Mesenchymal stem cell (in vitro differentiated cells and primary cell): Measurements from ENCODE around the gene NPTXR.

ENCODE experiments used
- DNase-seq: peaks from one replicate; pipeline ENCODE4 v3.0.0-alpha.2; 2013
- H2AFZ ChIP-seq: one replicate; pipeline ENCODE4 v1.6.1; 2013; ENCODE audit warnings: low read depth, mild to moderate bottlenecking, control low read depth, inconsistent platforms, low read length, moderate library complexity
- H2AK5ac ChIP-seq: 2 replicates; pipeline ENCODE4 v1.6.1; 2013; ENCODE audit warnings: low read length, moderate library complexity, mild to moderate bottlenecking, inconsistent platforms; ENCODE audit not compliant: severe bottlenecking
- H2BK120ac ChIP-seq: one replicate; pipeline ENCODE4 v1.6.1; 2013; ENCODE audit warnings: low read depth, mild to moderate bottlenecking, inconsistent platforms, low read length, moderate library complexity
- H2BK12ac ChIP-seq, 2 experiments: one replicate each; pipeline ENCODE4 v1.6.1; 2013; ENCODE audit warnings: inconsistent platforms in 2 of 2, low read length in 2 of 2, mild to moderate bottlenecking in 2 of 2, moderate library complexity in 2 of 2, control low read depth in 1 of 2
- H2BK15ac ChIP-seq: one replicate; pipeline ENCODE4 v1.6.1; 2013; ENCODE audit warnings: mild to moderate bottlenecking, low read depth, inconsistent platforms; ENCODE audit not compliant: poor library complexity, severe bottlenecking
- H2BK5ac ChIP-seq: 2 replicates; pipeline ENCODE4 v1.6.1; 2013; ENCODE audit warnings: low read depth, mild to moderate bottlenecking, low read length, control low read depth, inconsistent platforms; ENCODE audit not compliant: poor library complexity, severe bottlenecking
- H3K14ac ChIP-seq, 2 experiments: one replicate each; pipeline ENCODE4 v1.6.1; 2013; ENCODE audit warnings: inconsistent platforms in 2 of 2, low read length in 2 of 2, control low read depth in 1 of 2, mild to moderate bottlenecking in 1 of 2, moderate library complexity in 1 of 2
- H3K18ac ChIP-seq, 2 experiments: one replicate each; pipeline ENCODE4 v1.6.1; 2013; ENCODE audit warnings: inconsistent platforms in 2 of 2, low read length in 2 of 2, control low read depth in 1 of 2, low read depth in 1 of 2, mild to moderate bottlenecking in 1 of 2
- H3K23ac ChIP-seq, 2 experiments: one replicate each; pipeline ENCODE4 v1.6.1; 2013; ENCODE audit warnings: inconsistent platforms in 2 of 2, low read length in 2 of 2, mild to moderate bottlenecking in 2 of 2, moderate library complexity in 2 of 2, control low read depth in 1 of 2
- H3K27ac ChIP-seq: 2 replicates; pipeline ENCODE4 v1.5.1; 2013; ENCODE audit warnings: mild to moderate bottlenecking, moderate library complexity, low read length, control low read depth, inconsistent platforms; ENCODE audit not compliant: poor library complexity, severe bottlenecking
- H3K27me3 ChIP-seq, 2 experiments: 2 replicates each; pipeline versions ENCODE4 v1.6.1 to v1.7.0; 2013; ENCODE audit warnings: low read length in 2 of 2, mild to moderate bottlenecking in 2 of 2, moderate library complexity in 2 of 2, control low read depth in 1 of 2, inconsistent platforms in 1 of 2; ENCODE audit not compliant: control insufficient read depth in 1 of 2, insufficient read depth in 1 of 2
- H3K36me3 ChIP-seq, 2 experiments: 2 replicates each; pipeline versions ENCODE4 v1.6.1 to v1.7.0; 2013; ENCODE audit warnings: low read length in 2 of 2, control low read depth in 1 of 2, inconsistent platforms in 1 of 2, low read depth in 1 of 2, mild to moderate bottlenecking in 1 of 2; ENCODE audit not compliant: insufficient read depth in 2 of 2, control insufficient read depth in 1 of 2
- H3K4ac ChIP-seq, 2 experiments: one replicate each; pipeline ENCODE4 v1.6.1; 2013; ENCODE audit warnings: inconsistent platforms in 2 of 2, low read length in 2 of 2, mild to moderate bottlenecking in 2 of 2, moderate library complexity in 2 of 2, control low read depth in 1 of 2, low read depth in 1 of 2
- H3K4me1 ChIP-seq: 2 replicates; pipeline ENCODE4 v1.6.1; 2013; ENCODE audit warnings: low read depth, low read length, control low read depth; ENCODE audit not compliant: control insufficient read depth, insufficient read depth
- H3K4me2 ChIP-seq: 2 replicates; pipeline ENCODE4 v1.6.1; 2013; ENCODE audit warnings: low read length, mild to moderate bottlenecking, inconsistent platforms; ENCODE audit not compliant: poor library complexity, severe bottlenecking
- H3K4me3 ChIP-seq, 2 experiments: 2 replicates each; pipeline versions ENCODE4 v1.5.1 to v1.7.0; 2013; ENCODE audit warnings: low read length in 2 of 2, mild to moderate bottlenecking in 2 of 2, control low read depth in 1 of 2, low read depth in 1 of 2; ENCODE audit not compliant: insufficient read depth in 1 of 2
- H3K79me1 ChIP-seq: replicated peaks from 2 replicates; pipeline ENCODE4 v1.6.1; 2013; ENCODE audit warnings: mild to moderate bottlenecking, control low read depth, low read length, inconsistent platforms; ENCODE audit not compliant: poor library complexity, severe bottlenecking
- H3K9ac ChIP-seq: 2 replicates; pipeline ENCODE4 v1.7.0; 2013; ENCODE audit warnings: mild to moderate bottlenecking, low read length, moderate library complexity
- H3K9me3 ChIP-seq: 2 replicates; pipeline ENCODE4 v1.7.0; 2013; ENCODE audit warnings: mild to moderate bottlenecking, low read length; ENCODE audit not compliant: control insufficient read depth
- H4K8ac ChIP-seq: one replicate; pipeline ENCODE4 v1.6.1; 2013; ENCODE audit warnings: inconsistent platforms, mild to moderate bottlenecking, low read length, moderate library complexity
- H4K91ac ChIP-seq: one replicate; pipeline ENCODE4 v1.6.1; 2013; ENCODE audit warnings: mild to moderate bottlenecking, low read length, inconsistent platforms
- WGBS: methylation state at CpG from one replicate; pipeline ENCODE4 v1.1.7; 2013; ENCODE audit warnings: mixed read lengths; 5-methylcytosine and 5-hydroxymethylcytosine counted together

The NPTXR gene

GRCh38 chr22:38844315-38845003, 631 bp upstream of the NPTXR start:
- H2AFZ ChIP-seq, result no peak overlapping the region
- H2BK15ac ChIP-seq, result peak overlapping the region; percentile 77
- no peak overlapping the region for H2AK5ac ChIP-seq
- H4K8ac ChIP-seq, result no peak overlapping the region
- DNase-seq, result no peak
- peaks cover 12% of the 10 kb centered on the region for H3K4me1 ChIP-seq
- peaks cover 40 to 73% of the 10 kb centered on the region in 2 experiments for H3K27me3 ChIP-seq
- peak overlapping the region; percentile 37 for H2BK120ac ChIP-seq
- H3K4me2 ChIP-seq, result peak overlapping the region; percentile 76
- peak overlapping the region in 1 of 2 experiments; percentile 25 for H3K4ac ChIP-seq
- H3K18ac ChIP-seq, result no peak overlapping the region
- peak overlapping the region in 1 of 2 experiments; percentile 6 for H2BK12ac ChIP-seq
- no peaks in the 10 kb centered on the region for H3K79me1 ChIP-seq
- no peak overlapping the region for H3K23ac ChIP-seq
- H3K4me3 ChIP-seq, result peak overlapping the region; percentile 49 to 50
- no peaks in the 10 kb centered on the region for H3K36me3 ChIP-seq
- no peak overlapping the region for H3K27ac ChIP-seq
- H3K14ac ChIP-seq, result no peak overlapping the region
- H2BK5ac ChIP-seq, result peak overlapping the region; percentile 33
- H3K9me3 ChIP-seq, result no peaks in the 10 kb centered on the region
- 17% methylated on average over 15 of the region's 22 CpGs for WGBS
- no peak overlapping the region for H3K9ac ChIP-seq
- no peak overlapping the region for H4K91ac ChIP-seq

GRCh38 chr22:38843201-38843656, 599 bp downstream of the NPTXR start:
- Histone ChIP-seq H4K91ac (no peak overlapping the region), H2AK5ac (no peak overlapping the region), H3K23ac (no peak overlapping the region), H3K18ac (peak overlapping the region; percentile 16 to 34), H3K4ac (no peak overlapping the region), H3K9ac (peak overlapping the region; percentile 78), H2BK5ac (no peak overlapping the region), H3K4me2 (peak overlapping the region; percentile 76), H3K4me1 (peaks cover 12% of the 10 kb centered on the region), H3K27ac (no peak overlapping the region), H4K8ac (no peak overlapping the region), H2BK120ac (no peak overlapping the region), H2AFZ (peak overlapping the region; percentile 62), H3K27me3 (peaks cover 31 to 64% of the 10 kb centered on the region in 2 experiments), H3K14ac (peak overlapping the region in 1 of 2 experiments; percentile 55), H2BK15ac (peak overlapping the region; percentile 57), H3K36me3 (no peaks in the 10 kb centered on the region), H3K79me1 (no peaks in the 10 kb centered on the region), H3K9me3 (no peaks in the 10 kb centered on the region), H3K4me3 (peak overlapping the region; percentile 50 to 75), H2BK12ac (peak overlapping the region in 1 of 2 experiments; percentile 39)
- DNase-seq, result peak; percentile 80
- WGBS, result under 1% methylated on average over 32 of the region's 68 CpGs

GRCh38 chr22:38842512-38843200, 1.2 kb downstream of the NPTXR start:
- DNase-seq, result no peak
- H2AFZ ChIP-seq, result peak overlapping the region; percentile 62
- no peak overlapping the region for H2BK5ac ChIP-seq
- H2BK12ac ChIP-seq, result peak overlapping the region in 1 of 2 experiments; percentile 39
- H3K9ac ChIP-seq, result peak overlapping the region; percentile 78
- no peak overlapping the region for H3K14ac ChIP-seq
- no peaks in the 10 kb centered on the region for H3K9me3 ChIP-seq
- H3K18ac ChIP-seq, result peak overlapping the region; percentile 16 to 34
- H3K4ac ChIP-seq, result no peak overlapping the region
- H2BK120ac ChIP-seq, result no peak overlapping the region
- no peak overlapping the region for H2BK15ac ChIP-seq
- no peak overlapping the region for H4K8ac ChIP-seq
- H3K4me2 ChIP-seq, result peak overlapping the region; percentile 76
- peaks cover 12% of the 10 kb centered on the region for H3K4me1 ChIP-seq
- no peak overlapping the region for H3K27ac ChIP-seq
- H3K4me3 ChIP-seq, result peak overlapping the region; percentile 50 to 75
- no peak overlapping the region for H2AK5ac ChIP-seq
- WGBS, result 24% methylated on average over 30 of the region's 34 CpGs
- H4K91ac ChIP-seq, result no peak overlapping the region
- H3K36me3 ChIP-seq, result no peaks in the 10 kb centered on the region
- H3K79me1 ChIP-seq, result no peaks in the 10 kb centered on the region
- H3K27me3 ChIP-seq, result peaks cover 31 to 58% of the 10 kb centered on the region in 2 experiments
- peak overlapping the region in 1 of 2 experiments; percentile 9 for H3K23ac ChIP-seq

- Histone ChIP-seq H2BK12ac (no peak overlapping the region), H3K4me1 (peaks cover 12% of the 10 kb centered on the region), H3K18ac (no peak overlapping the region), H3K4ac (no peak overlapping the region), H3K4me2 (no peak overlapping the region), H3K27ac (no peak overlapping the region), H3K23ac (no peak overlapping the region), H3K79me1 (no peaks in the 10 kb centered on the region), H2BK5ac (no peak overlapping the region), H3K9me3 (no peaks in the 10 kb centered on the region), H3K9ac (peak overlapping the region; percentile 78), H2BK15ac (no peak overlapping the region), H4K91ac (no peak overlapping the region), H2AK5ac (no peak overlapping the region), H4K8ac (no peak overlapping the region), H2AFZ (no peak overlapping the region), H3K36me3 (no peaks in the 10 kb centered on the region), H3K4me3 (peak overlapping the region in 1 of 2 experiments; percentile 75), H3K27me3 (peaks cover 33 to 60% of the 10 kb centered on the region in 2 experiments), H2BK120ac (no peak overlapping the region), H3K14ac (no peak overlapping the region)
- WGBS, result 78% methylated on average over 5 of the region's 5 CpGs
- no peak for DNase-seq
Observed at GRCh38 chr22:38841635-38842034, 2.2 kb downstream of the NPTXR start.
